H1 (cell line): ENCODE measurements around the gene ALDH1A2. TPM values are rescaled to one million over a fixed set of nuclear protein-coding genes. Genes with fewer than 3 reads are reported as not detected.

Experiments
- CTCF ChIA-PET: fragments of 300-600 bp; sonication (Branson Sonifier 250); formaldehyde crosslinking; loops from one replicate; lab custom pipeline; 2021; ENCODE audit not compliant: partially characterized antibody; lab: Charles Lee
- POLR2A ChIA-PET: fragments of 300-600 bp; sonication (Branson Sonifier 250); formaldehyde crosslinking; loops from one replicate; lab custom pipeline; 2021; ENCODE audit warnings: inconsistent platforms; ENCODE audit not compliant: partially characterized antibody; lab: Charles Lee
- DNase-seq, 2 experiments: peaks; one replicate each; pipeline versions ENCODE4 v3.0.0 to v3.0.0-alpha.2; 2010 to 2022; ENCODE audit warnings: low spot score in 2 of 2, low read depth in 1 of 2, mixed read lengths in 1 of 2
- FAIRE-seq: peaks from 2 replicates; lab custom pipeline; 2011; peaks lifted over from hg19 to GRCh38; lab: Jason Lieb, UNC
- H2AFZ ChIP-seq: 2 replicates; pipeline ENCODE4 v1.8.1; 2012; ENCODE audit warnings: low read length, inconsistent platforms
- H2AK5ac ChIP-seq: 2 replicates; pipeline ENCODE4 v1.6.1; 2013; ENCODE audit warnings: low read depth, low read length
- H2BK120ac ChIP-seq: replicated peaks from 2 replicates; pipeline ENCODE3; 2013; ENCODE audit warnings: low read depth, low read length, inconsistent platforms
- H2BK12ac ChIP-seq: 2 replicates; pipeline ENCODE4 v1.6.1; 2013; ENCODE audit warnings: low read depth, low read length
- H2BK15ac ChIP-seq: 2 replicates; pipeline ENCODE4 v1.6.1; 2013; ENCODE audit warnings: low read length
- H2BK20ac ChIP-seq: 2 replicates; pipeline ENCODE4 v1.6.1; 2013; ENCODE audit warnings: low read length
- H2BK5ac ChIP-seq: 2 replicates; pipeline ENCODE4 v1.6.1; 2013; ENCODE audit warnings: low read depth, low read length
- H3K14ac ChIP-seq: 2 replicates; pipeline ENCODE4 v1.6.1; 2013; ENCODE audit warnings: inconsistent platforms; ENCODE audit not compliant: insufficient read length
- H3K18ac ChIP-seq: 2 replicates; pipeline ENCODE4 v1.6.1; 2013; ENCODE audit warnings: low read length; ENCODE audit errors: extremely low read depth
- H3K23ac ChIP-seq: 2 replicates; pipeline ENCODE4 v1.6.1; 2013; ENCODE audit warnings: inconsistent platforms; ENCODE audit not compliant: insufficient read length
- H3K23me2 ChIP-seq: 2 replicates; pipeline ENCODE4 v1.6.1; 2013; ENCODE audit warnings: low read depth, low read length
- H3K27ac ChIP-seq: 2 replicates; pipeline ENCODE4 v1.6.1; 2011; ENCODE audit warnings: low read depth, low read length, inconsistent platforms
- H3K27me3 ChIP-seq, 4 experiments: replicated peaks in 1 of 4; 1 replicate in 1 of 4; 2 replicates in 3 of 4; pipeline versions ENCODE4 v1.6.1 to v1.8.1; 2011 to 2013; ENCODE audit warnings: low read length in 3 of 4, mild to moderate bottlenecking in 3 of 4, inconsistent platforms in 2 of 4, mixed read lengths in 2 of 4, moderate library complexity in 1 of 4; ENCODE audit not compliant: control insufficient read depth in 3 of 4, insufficient read depth in 3 of 4; ENCODE audit errors: extremely low read depth in 1 of 4
- H3K36me3 ChIP-seq, 4 experiments: 2 replicates each; pipeline versions ENCODE4 v1.6.1 to v1.8.1; 2011 to 2013; ENCODE audit warnings: mild to moderate bottlenecking in 4 of 4, low read length in 3 of 4, moderate library complexity in 2 of 4, control low read depth in 1 of 4, inconsistent platforms in 1 of 4; ENCODE audit not compliant: insufficient read depth in 4 of 4, control insufficient read depth in 2 of 4
- H3K4ac ChIP-seq: replicated peaks from 2 replicates; pipeline ENCODE3; 2013; ENCODE audit warnings: low read length, low read depth, mixed read lengths, inconsistent platforms; ENCODE audit not compliant: insufficient read length
- H3K4me1 ChIP-seq, 4 experiments: replicated peaks in 1 of 4; 1 replicate in 1 of 4; 2 replicates in 3 of 4; pipeline versions ENCODE4 v1.6.1 to v1.8.1; 2011 to 2013; ENCODE audit warnings: low read length in 3 of 4, inconsistent platforms in 2 of 4, mixed read lengths in 1 of 4; ENCODE audit not compliant: insufficient read depth in 4 of 4, control insufficient read depth in 3 of 4
- H3K4me2 ChIP-seq, 2 experiments: 2 replicates each; pipeline versions ENCODE4 v1.6.1 to v1.8.1; 2011 to 2013; ENCODE audit warnings: low read depth in 2 of 2, low read length in 2 of 2, control low read depth in 1 of 2, inconsistent platforms in 1 of 2, mild to moderate bottlenecking in 1 of 2; ENCODE audit not compliant: insufficient read depth in 1 of 2
- H3K4me3 ChIP-seq, 4 experiments: fragments of 200-600, 300-600 bp in 1 of 4; sonication (generic), shearing (Covaris generic), sonication (Bioruptor Twin) in 1 of 4; 2 replicates each; pipeline versions ENCODE4 v1.5.1 to v1.8.1; 2011 to 2016; ENCODE audit warnings: low read length in 4 of 4, low read depth in 3 of 4, control low read depth in 2 of 4, inconsistent platforms in 2 of 4, mild to moderate bottlenecking in 2 of 4, mixed read lengths in 1 of 4, moderate library complexity in 1 of 4; ENCODE audit not compliant: insufficient read depth in 2 of 4; ENCODE audit errors: extremely low read depth in 1 of 4
- H3K56ac ChIP-seq: replicated peaks from 2 replicates; pipeline ENCODE3; 2013; ENCODE audit warnings: low read depth, mild to moderate bottlenecking, mixed read lengths, low read length, inconsistent platforms; ENCODE audit not compliant: insufficient read length
- H3K79me1 ChIP-seq: 2 replicates; pipeline ENCODE4 v1.6.1; 2013; ENCODE audit warnings: low read depth, low read length, control low read depth
- H3K79me2 ChIP-seq, 2 experiments: 2 replicates each; pipeline versions ENCODE4 v1.6.1 to v1.8.1; 2012 to 2013; ENCODE audit warnings: low read length in 2 of 2, mild to moderate bottlenecking in 2 of 2, inconsistent platforms in 1 of 2; ENCODE audit not compliant: insufficient read depth in 2 of 2, control insufficient read depth in 1 of 2
- H3K9ac ChIP-seq, 4 experiments: replicated peaks in 1 of 4; 1 replicate in 1 of 4; 2 replicates in 3 of 4; pipeline versions ENCODE4 v1.6.1 to v1.8.1; 2011 to 2013; ENCODE audit warnings: low read depth in 3 of 4, low read length in 3 of 4, control low read depth in 2 of 4, mild to moderate bottlenecking in 2 of 4, moderate library complexity in 2 of 4, inconsistent platforms in 1 of 4; ENCODE audit errors: extremely low read depth in 1 of 4
- H3K9me3 ChIP-seq, 2 experiments: 2 replicates each; pipeline versions ENCODE4 v1.6.1 to v1.8.1; 2012 to 2013; ENCODE audit warnings: mild to moderate bottlenecking in 2 of 2, moderate library complexity in 2 of 2, control low read depth in 1 of 2, inconsistent platforms in 1 of 2, low read depth in 1 of 2, low read length in 1 of 2, mixed read lengths in 1 of 2; ENCODE audit not compliant: insufficient read depth in 2 of 2
- H4K20me1 ChIP-seq, 2 experiments: replicated peaks in 1 of 2; 2 replicates each; pipeline versions ENCODE3 to v1.8.1; 2011 to 2013; ENCODE audit warnings: inconsistent platforms in 2 of 2, low read length in 2 of 2, mild to moderate bottlenecking in 1 of 2; ENCODE audit not compliant: insufficient read depth in 2 of 2, control insufficient read depth in 1 of 2
- H4K5ac ChIP-seq: 2 replicates; pipeline ENCODE4 v1.6.1; 2013; ENCODE audit warnings: low read length, low read depth, mixed read lengths, inconsistent platforms; ENCODE audit not compliant: insufficient read length
- H4K8ac ChIP-seq: 2 replicates; pipeline ENCODE4 v1.8.0; 2013; ENCODE audit warnings: mild to moderate bottlenecking, moderate library complexity, low read length, inconsistent platforms; ENCODE audit not compliant: insufficient read depth; ENCODE audit errors: extremely low read depth
- H4K91ac ChIP-seq: replicated peaks from 2 replicates; pipeline ENCODE3; 2013; ENCODE audit warnings: low read length, mixed read lengths, inconsistent platforms; ENCODE audit not compliant: insufficient read length
- ASH2L ChIP-seq: fragments of 200-600, 300-600 bp; sonication (generic); IDR thresholded peaks from one replicate; pipeline ENCODE4 v1.7.1; 2017; ENCODE audit warnings: low read length
- ATF3 ChIP-seq: IDR thresholded peaks from 2 replicates; pipeline ENCODE4 v1.6.1; 2011; ENCODE audit warnings: low read depth, mild to moderate bottlenecking, low read length; ENCODE audit not compliant: insufficient read depth
- E2F6 ChIP-seq: IDR thresholded peaks from 2 replicates; pipeline ENCODE4 v1.6.1; 2012; ENCODE audit warnings: inconsistent platforms
- HDAC2 ChIP-seq, 2 experiments: fragments of 300-600 bp in 1 of 2; sonication (generic) in 1 of 2; IDR thresholded peaks; 2 replicates each; pipeline ENCODE4 v1.6.1; 2011 to 2012; ENCODE audit warnings: low read depth in 2 of 2, low read length in 2 of 2, mild to moderate bottlenecking in 2 of 2, moderate library complexity in 2 of 2, borderline replicate concordance in 1 of 2, inconsistent platforms in 1 of 2
- HDAC6 ChIP-seq: IDR thresholded peaks from one replicate; pipeline ENCODE4 v1.7.1; 2012; ENCODE audit warnings: low read depth, mild to moderate bottlenecking, inconsistent platforms, low read length, moderate library complexity
- JUN ChIP-seq: IDR thresholded peaks from 2 replicates; pipeline ENCODE4 v1.6.1; 2011; ENCODE audit warnings: low read depth, mild to moderate bottlenecking, improper control_type of control experiment, low read length
- KDM1A ChIP-seq: fragments of 200-600, 300-600 bp; sonication (generic); IDR thresholded peaks from 2 replicates; pipeline ENCODE4 v1.7.1; 2016; ENCODE audit warnings: mild to moderate bottlenecking, low read length, borderline replicate concordance
- NANOG ChIP-seq: IDR thresholded peaks from 2 replicates; pipeline ENCODE4 v1.6.1; 2011; ENCODE audit warnings: low read length, low read depth, mild to moderate bottlenecking, inconsistent platforms; ENCODE audit not compliant: insufficient read depth, poor library complexity, severe bottlenecking
- POU5F1 ChIP-seq: IDR thresholded peaks from 2 replicates; pipeline ENCODE4 v1.6.1; 2011; ENCODE audit warnings: low read depth, mild to moderate bottlenecking, low read length, moderate library complexity
- RAD21 ChIP-seq, 2 experiments: IDR thresholded peaks in 1 of 2; conservative IDR thresholded peaks in 1 of 2; 2 replicates each; pipeline ENCODE4 v1.6.1; 2011; ENCODE audit warnings: low read depth in 2 of 2, low read length in 2 of 2, improper control_type of control experiment in 1 of 2, inconsistent platforms in 1 of 2, mild to moderate bottlenecking in 1 of 2, moderate library complexity in 1 of 2
- SAP30 ChIP-seq: fragments of 300-600 bp; sonication (generic); IDR thresholded peaks from 2 replicates; pipeline ENCODE4 v1.7.1; 2012; ENCODE audit warnings: low read length, moderate library complexity, mild to moderate bottlenecking, inconsistent platforms; ENCODE audit not compliant: insufficient read depth, insufficient replicate concordance
- SP2 ChIP-seq: IDR thresholded peaks from 2 replicates; pipeline ENCODE4 v1.6.1; 2012; ENCODE audit warnings: mild to moderate bottlenecking, low read length, inconsistent platforms
- WGBS, 2 experiments: shearing (Covaris generic) in 1 of 2; methylation state at CpG; one replicate each; pipeline versions ENCODE4 v1.1.6 to v1.1.7; 2013 to 2015; ENCODE audit warnings: low lambda C conversion rate in 2 of 2, mixed read lengths in 2 of 2, inconsistent platforms in 1 of 2, low coverage in 1 of 2, missing lambda C conversion rate in 1 of 2; ENCODE audit not compliant: insufficient replicate concordance in 2 of 2, insufficient coverage in 1 of 2, insufficient read length in 1 of 2; ENCODE audit errors: extremely low coverage in 1 of 2, missing lambda C conversion rate in 1 of 2; 5-methylcytosine and 5-hydroxymethylcytosine counted together
- polyA plus RNA-seq, 7 experiments: library from polyadenylated mRNA; depleted of rRNA in 3 of 7; stranded (reverse) in 5 of 7; unstranded in 2 of 7; fragments of >200 nt in 5 of 7; fragments of 200-250 nt in 2 of 7; gene quantifications; 1 replicate in 5 of 7; 2 replicates in 1 of 7; 4 replicates in 1 of 7; pipeline versions ENCODE4 v1.2.1 to v1.2.3, GENCODE V29; 2011 to 2013; ENCODE audit warnings: missing spikeins in 2 of 7, mixed read lengths in 2 of 7
- total RNA-seq: library from RNA; stranded (reverse); fragmentation: NEBNext Ultra II Directional; extraction: Animal tissue kit (Norgen Biotek cat#: 25700); gene quantifications from 2 replicates; pipeline ENCODE4 v1.2.1, GENCODE V29; 2021

ALDH1A2 gene
- total and polyA plus RNA-seq, 2 of the 8 experiments (the other 6 are each of a cell fraction or from before 2014, with no cell fraction given): 0.06 to 0.24 TPM

GRCh38 chr15:58014470-58014869, 51.0 kb downstream of the ALDH1A2 start:
- Histone ChIP-seq H3K79me1 (no peaks in the 10 kb centered on the region), H3K56ac (no peak overlapping the region), H3K23me2 (no peaks in the 10 kb centered on the region), H2BK5ac (no peak overlapping the region), H2BK12ac (no peak overlapping the region), H3K23ac (no peak overlapping the region), H2BK20ac (no peak overlapping the region), H3K4me1 (no peaks in the 10 kb centered on the region), H4K8ac (no peak overlapping the region), H3K27me3 (no peaks in the 10 kb centered on the region), H2AK5ac (no peak overlapping the region), H3K36me3 (no peaks in the 10 kb centered on the region), H3K4me3 (no peak overlapping the region), H3K79me2 (no peaks in the 10 kb centered on the region), H3K14ac (no peak overlapping the region), H4K5ac (no peak overlapping the region), H3K9me3 (no peaks in the 10 kb centered on the region), H3K9ac (no peak overlapping the region), H3K4ac (no peak overlapping the region), H4K20me1 (no peaks in the 10 kb centered on the region), H2BK15ac (no peak overlapping the region), H3K18ac (no peak overlapping the region), H3K4me2 (no peak overlapping the region), H2AFZ (no peak overlapping the region), H4K91ac (no peak overlapping the region), H2BK120ac (no peak overlapping the region), H3K27ac (no peak overlapping the region)
- no peak for DNase-seq
- 94% methylated on average over 1 of the region's 1 CpG; no CpG with 5 or more reads in 1 of the 2 experiments for WGBS, 2 experiments
- no peak for FAIRE-seq
- ChIA-PET POLR2A (no interaction called here), CTCF (no interaction called here)
- TF ChIP-seq POU5F1 (no peak), ASH2L (no peak), JUN (no peak), SAP30 (no peak), E2F6 (no peak), KDM1A (no peak), HDAC2 (IDR thresholded peaks at IDR 0.05; ENCODE audit: borderline replicate concordance in 1 of 2, low read depth in 2 of 2, low read length in 2 of 2) (no peak), NANOG (no peak), SP2 (no peak), ATF3 (no peak), RAD21 (IDR thresholded peaks at IDR 0.05 in 1 of 2, conservative IDR thresholded peaks at IDR 0.05 in 1 of 2; ENCODE audit: low read depth in 2 of 2, low read length in 2 of 2) (no peak), HDAC6 (no peak)
